HG02884 (cell line): ENCODE data around the gene GALNT2.

Experiments used
- ATAC-seq: cut with Tn5 transposase; IDR thresholded peaks from one replicate; pipeline ENCODE4 v1.9.1; 2021; ENCODE audit warnings: mild to moderate bottlenecking, moderate library complexity; ENCODE audit not compliant: unreplicated experiment

Gene GALNT2

GRCh38 chr1:230330157-230330556 lies 263.1 kb downstream of the GALNT2 start:
- ATAC-seq: no peak
